Suprapubic skin (tissue), 4 donors: ENCODE data around the gene ACTG1. TPM values are rescaled to one million over a fixed set of nuclear protein-coding genes. Genes with fewer than 3 reads are reported as not detected.

ENCODE experiments used
- DNase-seq, 2 donors: peaks; one replicate each; pipeline ENCODE4 v3.0.0-alpha.2; 2019; ENCODE audit warnings: low spot score in 2 of 2
- H3K27ac ChIP-seq: fragments of 200-600 bp; sonication (generic); one replicate; pipeline ENCODE4 v1.5.1; 2019
- H3K27me3 ChIP-seq: fragments of 200-600 bp; sonication (generic); one replicate; pipeline ENCODE4 v1.5.1; 2019
- H3K36me3 ChIP-seq: fragments of 200-600 bp; sonication (generic); one replicate; pipeline ENCODE4 v1.5.1; 2019
- H3K4me1 ChIP-seq: fragments of 200-600 bp; sonication (generic); one replicate; pipeline ENCODE4 v1.5.1; 2019
- H3K4me3 ChIP-seq: fragments of 200-600 bp; sonication (generic); one replicate; pipeline ENCODE4 v1.5.1; 2019; ENCODE audit warnings: mild to moderate bottlenecking
- H3K9me3 ChIP-seq: fragments of 200-600 bp; sonication (generic); one replicate; pipeline ENCODE4 v1.5.1; 2019
- CTCF ChIP-seq, 2 donors: fragments of 200-600 bp in 1 of 2; fragments of 450-650 bp in 1 of 2; sonication (generic) in 1 of 2; IDR thresholded peaks; one replicate each; pipeline ENCODE4 v1.5.1; 2016 to 2019; ENCODE audit warnings: antibody characterized with exemption in 2 of 2, mild to moderate bottlenecking in 1 of 2, moderate library complexity in 1 of 2
- EP300 ChIP-seq: sonication (generic); formaldehyde crosslinking; IDR thresholded peaks from one replicate; pipeline ENCODE4 v1.6.1; 2017; ENCODE audit warnings: antibody characterized with exemption
- POLR2A ChIP-seq, 2 donors: fragments of 450-650 bp; IDR thresholded peaks; one replicate each; pipeline ENCODE4 v1.6.1; 2017; ENCODE audit warnings: antibody characterized with exemption in 2 of 2, mild to moderate bottlenecking in 2 of 2, moderate library complexity in 2 of 2
- POLR2AphosphoS5 ChIP-seq, 3 donors: sonication (generic); formaldehyde crosslinking; IDR thresholded peaks; one replicate each; pipeline ENCODE4 v1.6.1; 2017; ENCODE audit warnings: antibody characterized with exemption in 3 of 3
- WGBS: methylation state at CpG from one replicate; pipeline ENCODE4 v1.1.5; 2018; 5-methylcytosine and 5-hydroxymethylcytosine counted together
- total RNA-seq, 4 donors: library from RNA; depleted of rRNA; stranded (reverse); fragments of >200 nt; gene quantifications; one replicate each; pipeline ENCODE4 v1.1.0, GENCODE V29; 2016

The ACTG1 gene
- total RNA-seq, 4 donors from 2014 or later = 2,659 to 6,485 (median 4,163) TPM

DNA sequence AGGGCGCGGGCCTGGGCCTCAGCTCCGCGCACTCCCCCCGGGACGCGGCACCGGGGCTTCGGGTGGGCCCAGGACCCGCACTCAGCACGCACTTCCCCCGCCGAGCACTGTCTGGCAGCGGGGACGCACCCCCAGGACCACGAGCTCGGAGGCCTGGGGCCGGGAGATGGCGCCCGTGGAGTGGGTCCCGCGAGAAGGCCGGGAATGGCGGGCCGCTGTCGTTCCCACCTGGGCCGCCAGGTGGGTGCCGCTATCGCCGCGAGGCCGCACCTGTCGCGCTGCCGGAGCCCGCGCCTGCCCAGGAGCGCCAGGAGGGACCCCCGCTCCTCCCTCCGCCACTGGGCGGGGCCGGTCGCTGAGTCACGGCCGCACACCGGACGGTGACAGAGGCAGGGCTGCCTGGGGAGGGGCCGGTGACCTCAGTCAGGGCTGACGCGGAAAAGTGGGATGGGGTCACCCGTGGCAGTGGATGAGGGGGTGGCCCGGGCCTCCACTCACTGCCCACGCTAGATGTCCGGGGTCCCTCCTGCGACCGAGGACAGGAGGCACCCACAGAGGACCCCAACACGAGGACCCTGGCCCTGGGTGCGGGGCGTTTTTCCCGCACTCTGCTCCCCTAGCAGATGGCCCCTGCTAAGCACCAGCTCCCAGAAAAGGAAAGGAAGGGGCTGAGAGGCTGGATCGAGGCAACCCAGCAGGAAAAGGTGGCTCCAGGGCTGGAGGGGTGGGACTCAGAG, 6.9 kb upstream of the ACTG1 start:
- peaks cover 62% of the 10 kb centered on the region for H3K4me1 ChIP-seq
- DNase-seq = peak in 1 of 2 donors; percentile 74
- peak overlapping the region; percentile 71 for H3K27ac ChIP-seq
- no peaks in the 10 kb centered on the region for H3K36me3 ChIP-seq
- H3K9me3 ChIP-seq = no peaks in the 10 kb centered on the region
- 17% methylated on average over 1 of the region's 61 CpGs for WGBS
- peaks cover 6% of the 10 kb centered on the region for H3K27me3 ChIP-seq
- TF ChIP-seq POLR2AphosphoS5 (IDR thresholded peaks at IDR 0.05) = no peak
- no peak for TF ChIP-seq EP300
- peak; percentile 54 to 75 for TF ChIP-seq CTCF (IDR thresholded peaks at IDR 0.05)
- no peak for TF ChIP-seq POLR2A (IDR thresholded peaks at IDR 0.05)
- H3K4me3 ChIP-seq = peak overlapping the region; percentile 70

DNA sequence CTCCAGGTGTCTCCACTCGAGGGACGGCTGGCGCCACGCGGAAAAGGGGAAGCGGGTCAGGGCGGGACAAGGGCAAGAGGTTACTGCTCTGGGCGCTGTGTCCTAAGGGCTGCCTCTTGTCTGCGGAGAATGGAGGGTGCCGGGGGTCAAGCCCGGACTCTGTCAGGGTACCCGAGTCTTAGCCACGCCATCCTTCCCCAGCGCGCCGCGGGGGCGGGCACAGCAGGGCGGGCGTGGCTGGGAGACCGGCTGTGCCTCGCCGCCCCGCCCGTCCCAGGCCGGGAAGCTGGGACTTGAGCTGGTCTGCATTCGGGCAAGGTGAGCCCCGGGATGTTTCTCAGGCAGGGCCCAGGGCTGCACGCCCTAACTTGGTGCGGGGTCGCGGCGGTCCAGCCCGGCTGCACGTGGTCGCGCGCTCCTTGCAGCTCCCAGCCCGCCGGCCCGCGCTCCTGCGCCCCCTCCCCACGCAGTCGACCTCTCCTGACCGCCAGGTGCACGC, 6.2 kb upstream of the ACTG1 start:
- TF ChIP-seq EP300 (no peak), POLR2A (IDR thresholded peaks at IDR 0.05) (no peak), POLR2AphosphoS5 (IDR thresholded peaks at IDR 0.05) (no peak), CTCF (IDR thresholded peaks at IDR 0.05) (no peak)
- no peaks in the 10 kb centered on the region for H3K9me3 ChIP-seq
- H3K36me3 ChIP-seq = no peaks in the 10 kb centered on the region
- H3K4me1 ChIP-seq = peaks cover 68% of the 10 kb centered on the region
- peak in 1 of 2 donors; percentile 78 for DNase-seq
- peak overlapping the region; percentile 70 for H3K4me3 ChIP-seq
- no CpG with 5 or more reads among the region's 47 CpGs for WGBS
- peak overlapping the region; percentile 71 for H3K27ac ChIP-seq
- peaks cover 6% of the 10 kb centered on the region for H3K27me3 ChIP-seq

GRCh38 chr17:81518113-81518784, 5.7 kb upstream of the ACTG1 start:
- Histone ChIP-seq H3K27ac (no peak overlapping the region), H3K27me3 (peaks cover 1% of the 10 kb centered on the region), H3K4me1 (peaks cover 68% of the 10 kb centered on the region), H3K9me3 (no peaks in the 10 kb centered on the region), H3K36me3 (no peaks in the 10 kb centered on the region), H3K4me3 (peak overlapping the region; percentile 70)
- no peak for DNase-seq
- TF ChIP-seq POLR2AphosphoS5 (IDR thresholded peaks at IDR 0.05) = no peak
- no peak for TF ChIP-seq EP300
- no peak for TF ChIP-seq CTCF (IDR thresholded peaks at IDR 0.05)
- no peak for TF ChIP-seq POLR2A (IDR thresholded peaks at IDR 0.05)
- WGBS = 43% methylated on average over 24 of the region's 24 CpGs

DNA sequence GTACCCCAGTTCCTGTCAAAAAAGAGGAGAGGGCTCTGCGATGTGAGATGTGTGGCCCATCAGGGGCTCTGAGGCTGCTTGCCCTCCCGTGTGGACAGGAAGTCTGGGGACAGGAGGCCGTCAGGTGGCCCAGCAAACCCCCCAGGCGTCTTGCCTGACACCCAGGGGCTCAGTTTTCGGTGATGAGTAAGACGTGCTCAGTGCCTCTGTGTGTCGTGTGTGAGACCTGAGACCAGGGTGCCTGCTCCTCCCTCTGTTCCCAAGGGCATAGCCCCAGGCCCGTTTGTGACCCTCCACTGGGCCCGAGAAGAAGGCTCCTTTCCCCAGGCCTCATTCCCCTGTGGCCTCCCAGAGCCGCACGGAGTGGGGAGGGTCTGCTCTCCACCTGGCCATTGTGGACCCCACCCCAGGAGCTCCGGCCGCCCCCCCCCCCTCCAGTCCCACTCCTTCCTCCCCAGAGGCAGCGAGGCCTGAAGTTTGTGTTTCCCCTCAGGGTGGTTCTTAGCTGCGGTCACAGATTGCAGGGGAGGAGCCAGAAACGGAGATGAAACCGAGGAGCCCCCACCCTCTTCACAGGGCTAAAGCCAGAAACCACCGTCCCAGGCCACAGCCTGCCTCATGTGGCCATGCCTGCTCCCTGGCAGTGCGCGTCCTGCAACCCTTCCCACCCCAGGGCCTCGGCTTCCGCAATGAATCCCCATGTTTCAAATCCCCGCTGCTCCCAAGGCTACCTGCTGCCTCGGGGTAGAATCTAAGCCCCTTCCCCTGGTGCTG, 4.9 kb upstream of the ACTG1 start:
- Histone ChIP-seq H3K27me3 (no peaks in the 10 kb centered on the region), H3K9me3 (no peaks in the 10 kb centered on the region), H3K27ac (no peak overlapping the region), H3K4me1 (peaks cover 67% of the 10 kb centered on the region), H3K36me3 (no peaks in the 10 kb centered on the region), H3K4me3 (peak overlapping the region; percentile 70)
- TF ChIP-seq POLR2AphosphoS5 (IDR thresholded peaks at IDR 0.05) (no peak), POLR2A (IDR thresholded peaks at IDR 0.05) (no peak), EP300 (no peak), CTCF (IDR thresholded peaks at IDR 0.05) (no peak)
- no peak for DNase-seq
- 52% methylated on average over 14 of the region's 24 CpGs for WGBS
